ENCODE measurements around the gene IL1RAPL1.

IL1RAPL1 gene

DNA sequence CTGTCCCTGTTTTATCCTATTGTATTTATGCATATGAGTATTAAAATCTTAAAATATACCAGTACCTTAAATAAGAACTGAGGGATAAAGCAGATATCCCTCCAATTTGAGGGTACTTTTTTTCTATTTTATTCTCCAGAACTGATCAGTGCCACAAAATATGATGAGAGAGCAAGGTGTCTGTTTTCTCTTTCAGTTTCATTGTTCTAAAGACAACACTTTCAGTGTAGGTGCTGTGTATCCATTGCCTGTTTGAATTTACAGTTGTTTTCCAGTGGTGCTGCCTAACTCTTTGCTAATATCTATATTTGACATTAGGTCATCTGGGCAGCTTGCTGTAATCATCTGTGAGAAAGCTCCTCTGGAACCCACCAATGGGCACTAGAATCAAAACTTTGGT, 394.7 kb downstream of the IL1RAPL1 start:
- Histone ChIP-seq H4K20me1 (ENCODE audit: insufficient read depth, low read length) (no peaks in the 10 kb centered on the region), H3K9me3 (ENCODE audit: insufficient read depth, low read length, severe bottlenecking) (no peaks in the 10 kb centered on the region), H3K4me3 (ENCODE audit: low read depth in 1 of 2, low read length in 2 of 2) (no peak overlapping the region), H3K27ac (ENCODE audit: low read length) (no peak overlapping the region), H2AFZ (ENCODE audit: low read depth, low read length) (no peak overlapping the region), H3K9ac (ENCODE audit: low read depth, low read length) (no peak overlapping the region), H3K79me2 (ENCODE audit: insufficient read depth, low read length) (no peaks in the 10 kb centered on the region), H3K36me3 (ENCODE audit: insufficient read depth, low read length) (no peaks in the 10 kb centered on the region), H3K4me2 (ENCODE audit: insufficient read depth, low read length) (no peak overlapping the region), H3K27me3 (ENCODE audit: insufficient read depth, low read length, poor library complexity) (no peaks in the 10 kb centered on the region), H3K4me1 (ENCODE audit: insufficient read depth, low read length) (no peaks in the 10 kb centered on the region)
- DNase-seq = no peak
- TF ChIP-seq, protein P1, sequence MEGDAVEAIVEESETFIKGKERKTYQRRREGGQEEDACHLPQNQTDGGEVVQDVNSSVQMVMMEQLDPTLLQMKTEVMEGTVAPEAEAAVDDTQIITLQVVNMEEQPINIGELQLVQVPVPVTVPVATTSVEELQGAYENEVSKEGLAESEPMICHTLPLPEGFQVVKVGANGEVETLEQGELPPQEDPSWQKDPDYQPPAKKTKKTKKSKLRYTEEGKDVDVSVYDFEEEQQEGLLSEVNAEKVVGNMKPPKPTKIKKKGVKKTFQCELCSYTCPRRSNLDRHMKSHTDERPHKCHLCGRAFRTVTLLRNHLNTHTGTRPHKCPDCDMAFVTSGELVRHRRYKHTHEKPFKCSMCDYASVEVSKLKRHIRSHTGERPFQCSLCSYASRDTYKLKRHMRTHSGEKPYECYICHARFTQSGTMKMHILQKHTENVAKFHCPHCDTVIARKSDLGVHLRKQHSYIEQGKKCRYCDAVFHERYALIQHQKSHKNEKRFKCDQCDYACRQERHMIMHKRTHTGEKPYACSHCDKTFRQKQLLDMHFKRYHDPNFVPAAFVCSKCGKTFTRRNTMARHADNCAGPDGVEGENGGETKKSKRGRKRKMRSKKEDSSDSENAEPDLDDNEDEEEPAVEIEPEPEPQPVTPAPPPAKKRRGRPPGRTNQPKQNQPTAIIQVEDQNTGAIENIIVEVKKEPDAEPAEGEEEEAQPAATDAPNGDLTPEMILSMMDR (IDR thresholded peaks at IDR 0.05; ENCODE audit: borderline replicate concordance, extremely low read depth, low read length, poor library complexity, severe bottlenecking) = no peak
- no peak for ATAC-seq (ENCODE audit: insufficient read depth, low read depth)

DNA sequence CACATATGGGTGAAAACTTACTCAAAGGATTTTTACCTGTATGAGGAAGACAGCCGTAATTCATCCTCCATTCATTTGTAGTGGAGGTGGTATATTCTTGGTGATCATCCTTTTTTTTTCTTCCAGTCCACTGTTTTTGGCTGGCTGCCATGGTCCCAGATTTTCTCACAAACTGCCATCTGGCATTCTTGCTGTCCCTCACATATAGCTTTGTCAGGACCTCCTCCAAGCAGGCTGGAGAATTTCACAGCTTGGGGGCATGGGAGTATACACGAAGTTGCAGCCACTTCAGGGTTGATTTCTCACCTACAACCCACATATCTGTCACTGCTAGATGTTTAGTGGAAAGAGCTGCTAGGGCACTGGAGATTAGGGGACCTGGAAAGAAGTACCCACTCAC, 401.0 kb downstream of the IL1RAPL1 start:
- H3K4me3 ChIP-seq (ENCODE audit: low read depth in 1 of 2, low read length in 2 of 2) = no peak overlapping the region
- no peak for ATAC-seq (ENCODE audit: insufficient read depth, low read depth)
- DNase-seq = no peak

DNA sequence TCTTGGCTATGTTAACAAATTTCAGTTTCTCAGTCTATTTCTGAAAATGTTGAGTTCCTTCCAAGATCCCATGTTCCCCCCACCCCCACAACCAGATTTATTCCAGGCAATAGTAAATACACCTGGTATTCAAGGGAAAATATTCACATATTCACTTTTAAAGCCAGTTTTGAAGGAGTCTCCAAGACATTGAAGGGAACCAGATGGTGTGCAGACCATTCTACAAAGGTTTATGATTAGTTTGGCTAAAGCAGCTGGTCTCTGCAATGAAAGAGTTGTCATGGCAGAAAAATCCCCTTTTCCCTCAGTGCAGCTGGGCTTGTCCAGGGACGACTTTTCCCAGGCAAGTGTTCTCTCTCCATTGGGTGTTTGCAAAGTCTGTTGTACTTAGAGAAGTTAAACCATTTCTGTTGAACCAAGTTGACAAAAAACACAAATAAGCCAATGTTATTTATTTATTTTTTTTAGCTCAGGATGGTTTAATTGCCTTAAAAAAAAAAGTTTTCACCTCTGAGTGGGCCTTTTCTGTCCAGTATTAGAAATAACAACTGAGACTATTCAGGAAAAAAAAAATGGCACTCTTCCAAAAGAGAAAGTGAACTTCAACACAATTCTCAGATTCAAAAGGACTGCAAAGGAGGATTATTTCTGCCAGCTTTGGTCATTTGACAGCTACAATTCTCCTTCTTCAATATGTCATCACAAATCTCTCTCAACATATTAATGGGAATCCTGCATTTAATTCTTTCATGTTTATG, 410.6 kb downstream of the IL1RAPL1 start:
- DNase-seq = no peak
- no peaks in the 10 kb centered on the region for H4K20me1 ChIP-seq (ENCODE audit: insufficient read depth, low read length)

More for the DNA sequence above, 401.0 kb downstream of the IL1RAPL1 start:
- Histone ChIP-seq H2AFZ (ENCODE audit: low read depth, low read length) (no peak overlapping the region), H3K27ac (ENCODE audit: low read length) (no peak overlapping the region), H3K4me2 (ENCODE audit: insufficient read depth, low read length) (no peak overlapping the region), H4K20me1 (ENCODE audit: insufficient read depth, low read length) (no peaks in the 10 kb centered on the region), H3K4me1 (ENCODE audit: insufficient read depth, low read length) (no peaks in the 10 kb centered on the region), H3K9me3 (ENCODE audit: insufficient read depth, low read length, severe bottlenecking) (no peaks in the 10 kb centered on the region), H3K36me3 (ENCODE audit: insufficient read depth, low read length) (no peaks in the 10 kb centered on the region), H3K9ac (ENCODE audit: low read depth, low read length) (no peak overlapping the region), H3K79me2 (ENCODE audit: insufficient read depth, low read length) (no peaks in the 10 kb centered on the region), H3K27me3 (ENCODE audit: insufficient read depth, low read length, poor library complexity) (no peaks in the 10 kb centered on the region)
- no peak for TF ChIP-seq EZH2 (IDR thresholded peaks at IDR 0.05; ENCODE audit: borderline replicate concordance, low read depth, low read length, severe bottlenecking)
- TF ChIP-seq, protein P1 (IDR thresholded peaks at IDR 0.05; ENCODE audit: borderline replicate concordance, extremely low read depth, low read length, poor library complexity, severe bottlenecking) = no peak

More for the DNA sequence above, 410.6 kb downstream of the IL1RAPL1 start:
- no peaks in the 10 kb centered on the region for H3K79me2 ChIP-seq (ENCODE audit: insufficient read depth, low read length)
- no peak overlapping the region for H3K9ac ChIP-seq (ENCODE audit: low read depth, low read length)
- no peak overlapping the region for H3K4me3 ChIP-seq (ENCODE audit: low read depth in 1 of 2, low read length in 2 of 2)
- H3K36me3 ChIP-seq (ENCODE audit: insufficient read depth, low read length) = no peaks in the 10 kb centered on the region
- no peaks in the 10 kb centered on the region for H3K4me1 ChIP-seq (ENCODE audit: insufficient read depth, low read length)
- H3K4me2 ChIP-seq (ENCODE audit: insufficient read depth, low read length) = no peak overlapping the region
- H3K27ac ChIP-seq (ENCODE audit: low read length) = no peak overlapping the region
- H3K27me3 ChIP-seq (ENCODE audit: insufficient read depth, low read length, poor library complexity) = no peaks in the 10 kb centered on the region
- H3K9me3 ChIP-seq (ENCODE audit: insufficient read depth, low read length, severe bottlenecking) = no peaks in the 10 kb centered on the region
- no peak for ATAC-seq (ENCODE audit: insufficient read depth, low read depth)
- no peak for TF ChIP-seq EZH2 (IDR thresholded peaks at IDR 0.05; ENCODE audit: borderline replicate concordance, low read depth, low read length, severe bottlenecking)
- TF ChIP-seq, protein P1 (IDR thresholded peaks at IDR 0.05; ENCODE audit: borderline replicate concordance, extremely low read depth, low read length, poor library complexity, severe bottlenecking) = no peak
- no peak overlapping the region for H2AFZ ChIP-seq (ENCODE audit: low read depth, low read length)

Measured in DND-41 (cell line).